Osteoblast (primary cell): ENCODE results near the gene DMXL2. TPM values are rescaled to one million over a fixed set of nuclear protein-coding genes. Genes with fewer than 3 reads are reported as not detected.
A peak's percentile ranks its signal among the peaks of the same experiment; 100 is the strongest.

ENCODE experiments used
- DNase-seq: peaks from one replicate; pipeline ENCODE4 v3.0.0; 2011; ENCODE audit warnings: low spot score, mixed read lengths; ENCODE audit not compliant: insufficient read length; ENCODE audit errors: missing footprints
- H2AFZ ChIP-seq: 2 replicates; pipeline ENCODE4 v1.6.0; 2011; ENCODE audit warnings: mild to moderate bottlenecking, low read length
- H3K27ac ChIP-seq: 2 replicates; pipeline ENCODE4 v1.5.1; 2011; ENCODE audit warnings: mild to moderate bottlenecking, low read depth, low read length, moderate library complexity
- H3K27me3 ChIP-seq: 2 replicates; pipeline ENCODE4 v1.6.0; 2012; ENCODE audit warnings: mild to moderate bottlenecking, control low read depth, inconsistent platforms, low read length, moderate library complexity; ENCODE audit not compliant: insufficient read depth
- H3K36me3 ChIP-seq: 2 replicates; pipeline ENCODE4 v1.5.1; 2011; ENCODE audit warnings: mild to moderate bottlenecking, low read length, control low read depth, moderate library complexity; ENCODE audit not compliant: insufficient read depth
- H3K4me1 ChIP-seq: 2 replicates; pipeline ENCODE4 v1.5.1; 2011; ENCODE audit warnings: mild to moderate bottlenecking, low read length, control low read depth, moderate library complexity; ENCODE audit not compliant: insufficient read depth
- H3K4me2 ChIP-seq: 2 replicates; pipeline ENCODE4 v1.6.0; 2011; ENCODE audit warnings: mild to moderate bottlenecking, low read length; ENCODE audit not compliant: insufficient read depth
- H3K4me3 ChIP-seq: fragments of 200-600 bp; sonication (generic); 3 replicates; pipeline ENCODE4 v1.5.1; 2012; ENCODE audit warnings: mild to moderate bottlenecking, low read length, inconsistent platforms; ENCODE audit not compliant: insufficient read depth
- H3K79me2 ChIP-seq: 2 replicates; pipeline ENCODE4 v1.6.0; 2012; ENCODE audit warnings: mild to moderate bottlenecking, low read length, control low read depth, inconsistent platforms; ENCODE audit not compliant: insufficient read depth
- H3K9me3 ChIP-seq: 2 replicates; pipeline ENCODE4 v1.5.1; 2011; ENCODE audit warnings: low read depth, low read length, control low read depth
- H4K20me1 ChIP-seq: 2 replicates; pipeline ENCODE4 v1.6.0; 2012; ENCODE audit warnings: mild to moderate bottlenecking, low read length, control low read depth; ENCODE audit not compliant: insufficient read depth
- CTCF ChIP-seq: IDR thresholded peaks from 2 replicates; pipeline ENCODE4 v1.5.1; 2011; ENCODE audit warnings: mild to moderate bottlenecking, low read depth, low read length, moderate library complexity; ENCODE audit errors: extremely low read depth
- total RNA-seq: library from RNA; depleted of rRNA; stranded (reverse); fragments of >200 nt; gene quantifications from 2 replicates; pipeline ENCODE4 v1.2.3, GENCODE V29; 2012

The DMXL2 gene
- total RNA-seq, 1 donor: 37.3 TPM

GRCh38 chr15:51621155-51621765 is 1.3 kb downstream of the DMXL2 start:
- Histone ChIP-seq H3K27me3 (no peaks in the 10 kb centered on the region), H2AFZ (peak overlapping the region; percentile 99), H4K20me1 (peaks cover 15% of the 10 kb centered on the region), H3K9me3 (no peaks in the 10 kb centered on the region), H3K4me1 (peaks cover 13% of the 10 kb centered on the region), H3K4me2 (peak overlapping the region; percentile 92), H3K36me3 (no peaks in the 10 kb centered on the region), H3K4me3 (peak overlapping the region; percentile 94), H3K27ac (peak overlapping the region; percentile 18), H3K79me2 (peaks cover 42% of the 10 kb centered on the region)
- no peak for DNase-seq
- no peak for TF ChIP-seq CTCF

- Histone ChIP-seq H3K27me3 (no peaks in the 10 kb centered on the region), H3K4me1 (peaks cover 13% of the 10 kb centered on the region), H3K27ac (no peak overlapping the region), H2AFZ (peak overlapping the region; percentile 45), H3K4me2 (peak overlapping the region; percentile 92), H3K4me3 (peak overlapping the region; percentile 94), H4K20me1 (peaks cover 15% of the 10 kb centered on the region), H3K36me3 (no peaks in the 10 kb centered on the region), H3K9me3 (no peaks in the 10 kb centered on the region), H3K79me2 (peaks cover 44% of the 10 kb centered on the region)
- no peak for TF ChIP-seq CTCF
- no peak for DNase-seq
Measured at GRCh38 chr15:51620641-51621040, 1.9 kb downstream of the DMXL2 start.

- H3K4me2 ChIP-seq: no peak overlapping the region
- no peak overlapping the region for H2AFZ ChIP-seq
- peaks cover 49% of the 10 kb centered on the region for H3K79me2 ChIP-seq
- no peak for DNase-seq
- no peak overlapping the region for H3K4me3 ChIP-seq
- H4K20me1 ChIP-seq: peaks cover 20% of the 10 kb centered on the region
- peaks cover 13% of the 10 kb centered on the region for H3K4me1 ChIP-seq
- no peak overlapping the region for H3K27ac ChIP-seq
- H3K9me3 ChIP-seq: no peaks in the 10 kb centered on the region
- no peaks in the 10 kb centered on the region for H3K36me3 ChIP-seq
- no peaks in the 10 kb centered on the region for H3K27me3 ChIP-seq
- no peak for TF ChIP-seq CTCF
Measured at GRCh38 chr15:51620122-51620521, 2.4 kb downstream of the DMXL2 start.

GRCh38 chr15:51619331-51620035 is 3.1 kb downstream of the DMXL2 start:
- peaks cover 13% of the 10 kb centered on the region for H3K4me1 ChIP-seq

More at GRCh38 chr15:51619331-51620035, 3.1 kb downstream of the DMXL2 start:
- peaks cover 55% of the 10 kb centered on the region for H3K79me2 ChIP-seq
- DNase-seq: no peak
- no peak overlapping the region for H2AFZ ChIP-seq
- no peak overlapping the region for H3K4me2 ChIP-seq
- no peaks in the 10 kb centered on the region for H3K9me3 ChIP-seq
- H4K20me1 ChIP-seq: peaks cover 21% of the 10 kb centered on the region
- no peak overlapping the region for H3K27ac ChIP-seq
- no peaks in the 10 kb centered on the region for H3K27me3 ChIP-seq
- H3K36me3 ChIP-seq: no peaks in the 10 kb centered on the region
- H3K4me3 ChIP-seq: no peak overlapping the region
- no peak for TF ChIP-seq CTCF
